ENCODE measurements around the gene C2CD5.

- TF ChIP-seq CTCF (IDR thresholded peaks at IDR 0.05) (no peak), POLR2A (IDR thresholded peaks at IDR 0.05) (no peak)
Measured at GRCh38 chr12:22574921-22575320, 30.6 kb upstream of the C2CD5 start.

Data from esophagus squamous epithelium (tissue), 4 donors.